Measurements from ENCODE around the gene MXI1. TPM values are rescaled to one million over a fixed set of nuclear protein-coding genes. Genes with fewer than 3 reads are reported as not detected.

The MXI1 gene
- total RNA-seq, 1 donor from 2014 or later: 27.6 TPM

DNA sequence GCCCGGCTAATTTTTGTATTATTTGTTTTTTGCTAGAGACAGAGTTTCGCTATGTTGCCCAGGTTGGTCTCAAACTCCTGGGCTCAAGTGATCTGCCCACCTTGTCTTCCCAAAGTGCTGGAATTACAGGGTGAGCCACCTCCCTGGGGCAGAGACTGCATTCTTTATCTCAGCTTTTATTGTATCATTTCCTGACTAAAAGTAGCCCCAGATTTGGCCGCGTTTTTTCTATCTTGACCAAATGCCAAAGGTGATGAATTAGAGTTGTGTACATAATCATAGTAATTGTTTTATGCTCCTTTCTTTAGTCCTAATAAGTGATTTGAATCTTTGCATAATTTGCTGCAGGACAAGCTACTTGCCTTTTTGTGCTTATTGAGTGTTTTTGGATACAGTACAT, 100.4 kb downstream of the MXI1 start:
- DNase-seq (ENCODE audit: low spot score, unreplicated experiment): no peak
- peaks cover 28% of the 10 kb centered on the region for H3K4me1 Mint-ChIP-seq (ENCODE audit: low read depth)
- H3K4me3 Mint-ChIP-seq (ENCODE audit: low read depth): no peak overlapping the region
- H3K36me3 Mint-ChIP-seq (ENCODE audit: insufficient read depth): peaks cover 2% of the 10 kb centered on the region
- H3K27me3 Mint-ChIP-seq: no peaks in the 10 kb centered on the region
- no peaks in the 10 kb centered on the region for H3K9me3 Mint-ChIP-seq (ENCODE audit: low read depth)
- H3K27ac Mint-ChIP-seq: no peak overlapping the region
- TF ChIP-seq, protein P1, sequence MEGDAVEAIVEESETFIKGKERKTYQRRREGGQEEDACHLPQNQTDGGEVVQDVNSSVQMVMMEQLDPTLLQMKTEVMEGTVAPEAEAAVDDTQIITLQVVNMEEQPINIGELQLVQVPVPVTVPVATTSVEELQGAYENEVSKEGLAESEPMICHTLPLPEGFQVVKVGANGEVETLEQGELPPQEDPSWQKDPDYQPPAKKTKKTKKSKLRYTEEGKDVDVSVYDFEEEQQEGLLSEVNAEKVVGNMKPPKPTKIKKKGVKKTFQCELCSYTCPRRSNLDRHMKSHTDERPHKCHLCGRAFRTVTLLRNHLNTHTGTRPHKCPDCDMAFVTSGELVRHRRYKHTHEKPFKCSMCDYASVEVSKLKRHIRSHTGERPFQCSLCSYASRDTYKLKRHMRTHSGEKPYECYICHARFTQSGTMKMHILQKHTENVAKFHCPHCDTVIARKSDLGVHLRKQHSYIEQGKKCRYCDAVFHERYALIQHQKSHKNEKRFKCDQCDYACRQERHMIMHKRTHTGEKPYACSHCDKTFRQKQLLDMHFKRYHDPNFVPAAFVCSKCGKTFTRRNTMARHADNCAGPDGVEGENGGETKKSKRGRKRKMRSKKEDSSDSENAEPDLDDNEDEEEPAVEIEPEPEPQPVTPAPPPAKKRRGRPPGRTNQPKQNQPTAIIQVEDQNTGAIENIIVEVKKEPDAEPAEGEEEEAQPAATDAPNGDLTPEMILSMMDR (IDR thresholded peaks at IDR 0.05; ENCODE audit: unreplicated experiment): no peak

DNA sequence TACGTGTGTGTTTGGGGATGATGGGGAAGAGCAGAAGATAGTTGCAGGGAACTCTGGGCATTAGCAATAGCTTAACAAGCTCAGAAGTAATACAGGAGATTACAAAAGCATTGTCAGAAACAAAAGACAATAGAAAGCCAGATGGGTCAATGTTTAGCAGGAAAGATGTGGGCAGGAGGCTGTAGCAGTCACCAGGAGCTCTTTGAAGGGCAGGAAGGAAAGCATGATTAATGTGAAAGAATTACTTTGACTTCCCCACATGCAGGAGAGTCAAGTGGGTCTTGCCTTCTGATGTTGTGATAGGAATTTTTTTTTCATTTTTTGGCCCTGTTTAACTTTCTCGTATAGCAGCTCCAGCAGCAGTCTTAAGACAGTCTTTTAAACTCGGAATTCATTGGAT, 103.3 kb downstream of the MXI1 start:
- H3K36me3 Mint-ChIP-seq (ENCODE audit: insufficient read depth): no peaks in the 10 kb centered on the region
- no peak overlapping the region for H3K27ac Mint-ChIP-seq
- no peaks in the 10 kb centered on the region for H3K27me3 Mint-ChIP-seq
- TF ChIP-seq, protein P1 (IDR thresholded peaks at IDR 0.05; ENCODE audit: unreplicated experiment): no peak
- no peaks in the 10 kb centered on the region for H3K9me3 Mint-ChIP-seq (ENCODE audit: low read depth)
- DNase-seq (ENCODE audit: low spot score, unreplicated experiment): no peak
- H3K4me1 Mint-ChIP-seq (ENCODE audit: low read depth): peaks cover 17% of the 10 kb centered on the region
- H3K4me3 Mint-ChIP-seq (ENCODE audit: low read depth): no peak overlapping the region

DNA sequence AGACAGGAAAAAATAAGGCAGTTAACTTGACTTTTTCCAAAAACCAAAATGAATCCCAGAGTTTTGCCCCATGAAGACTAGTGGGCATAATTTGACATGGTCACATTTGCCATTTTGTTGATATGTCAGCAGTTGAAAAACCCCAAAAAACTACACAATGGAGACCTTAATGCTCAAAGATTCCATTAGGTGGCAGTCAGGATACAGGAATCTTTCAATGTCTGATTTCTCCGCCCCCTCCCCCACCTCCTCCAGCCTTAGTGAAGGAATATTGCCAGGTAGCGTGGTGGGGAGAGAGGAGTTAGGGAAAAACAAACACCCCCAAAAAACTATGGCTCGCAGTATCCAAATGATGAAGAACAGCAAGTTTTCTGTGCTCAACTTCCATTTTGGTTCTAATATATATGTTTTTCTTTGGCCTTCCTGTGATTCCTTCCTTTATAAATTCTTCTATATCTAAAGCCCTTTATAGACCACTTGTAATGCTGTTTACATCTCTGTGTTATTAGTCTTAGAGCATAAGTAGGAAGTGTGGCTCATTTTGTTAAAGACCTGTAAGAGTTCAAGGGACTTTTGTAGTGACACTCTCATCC, 104.0 kb downstream of the MXI1 start:
- peaks cover 13% of the 10 kb centered on the region for H3K4me1 Mint-ChIP-seq (ENCODE audit: low read depth)
- no peaks in the 10 kb centered on the region for H3K27me3 Mint-ChIP-seq
- peak; percentile 19 for DNase-seq (ENCODE audit: low spot score, unreplicated experiment)
- H3K27ac Mint-ChIP-seq: no peak overlapping the region
- no peaks in the 10 kb centered on the region for H3K36me3 Mint-ChIP-seq (ENCODE audit: insufficient read depth)
- no peaks in the 10 kb centered on the region for H3K9me3 Mint-ChIP-seq (ENCODE audit: low read depth)
- no peak overlapping the region for H3K4me3 Mint-ChIP-seq (ENCODE audit: low read depth)
- TF ChIP-seq, protein P1 (IDR thresholded peaks at IDR 0.05; ENCODE audit: unreplicated experiment): peak; percentile 74

DNA sequence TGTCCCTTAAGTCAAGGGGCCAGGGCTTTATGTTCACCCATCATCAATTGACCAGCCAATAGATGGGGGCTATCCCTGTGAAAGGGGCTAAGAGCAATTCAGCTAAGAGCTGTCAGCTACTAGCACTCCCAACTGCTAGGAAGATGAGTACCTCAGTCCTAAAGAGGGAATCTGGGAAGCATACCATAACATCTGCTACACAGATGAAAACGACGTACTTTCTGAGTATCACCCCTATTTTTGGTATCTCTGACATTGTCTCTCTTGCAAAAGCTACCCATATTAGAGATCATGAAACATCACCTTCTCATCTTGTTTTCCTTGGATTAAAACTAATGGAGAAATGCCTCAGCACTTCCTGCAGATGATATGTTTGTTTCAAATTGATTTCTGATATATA, 104.8 kb downstream of the MXI1 start:
- H3K9me3 Mint-ChIP-seq (ENCODE audit: low read depth): no peaks in the 10 kb centered on the region
- H3K36me3 Mint-ChIP-seq (ENCODE audit: insufficient read depth): no peaks in the 10 kb centered on the region
- H3K4me1 Mint-ChIP-seq (ENCODE audit: low read depth): peaks cover 13% of the 10 kb centered on the region
- no peak for DNase-seq (ENCODE audit: low spot score, unreplicated experiment)
- H3K27ac Mint-ChIP-seq: no peak overlapping the region
- TF ChIP-seq, protein P1 (IDR thresholded peaks at IDR 0.05; ENCODE audit: unreplicated experiment): no peak
- H3K27me3 Mint-ChIP-seq: no peaks in the 10 kb centered on the region
- no peak overlapping the region for H3K4me3 Mint-ChIP-seq (ENCODE audit: low read depth)

DNA sequence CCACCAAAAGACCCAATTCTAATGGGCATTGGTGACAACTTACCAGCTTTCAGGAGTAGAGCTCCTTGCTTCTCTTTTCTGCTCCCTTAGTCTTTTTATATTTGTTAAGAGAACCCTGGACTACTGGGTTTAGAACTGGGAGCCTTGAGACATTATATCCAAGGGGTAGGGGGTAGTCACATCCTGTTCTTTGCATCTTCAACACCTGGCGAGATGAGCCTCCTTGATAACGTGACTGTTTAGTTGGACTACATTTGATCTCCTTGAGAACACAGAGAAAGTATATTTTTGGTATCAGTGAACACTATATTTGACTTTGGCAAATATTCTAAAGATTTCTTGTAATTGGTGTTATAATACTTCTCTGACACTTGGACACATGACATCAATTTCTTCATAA, 106.3 kb downstream of the MXI1 start:
- no peaks in the 10 kb centered on the region for H3K27me3 Mint-ChIP-seq
- peaks cover 13% of the 10 kb centered on the region for H3K4me1 Mint-ChIP-seq (ENCODE audit: low read depth)
- no peak overlapping the region for H3K27ac Mint-ChIP-seq
- no peak overlapping the region for H3K4me3 Mint-ChIP-seq (ENCODE audit: low read depth)
- TF ChIP-seq, protein P1 (IDR thresholded peaks at IDR 0.05; ENCODE audit: unreplicated experiment): no peak
- H3K36me3 Mint-ChIP-seq (ENCODE audit: insufficient read depth): no peaks in the 10 kb centered on the region
- no peaks in the 10 kb centered on the region for H3K9me3 Mint-ChIP-seq (ENCODE audit: low read depth)
- no peak for DNase-seq (ENCODE audit: low spot score, unreplicated experiment)

All from progenitor cell of endocrine pancreas (in vitro differentiated cells).